ENCODE measurements around the gene CLEC16A.

CLEC16A gene

GRCh38 chr16:10971560-10971961 is 27.2 kb downstream of the CLEC16A start:
- Histone ChIP-seq H3K9me3 (no peaks in the 10 kb centered on the region), H3K27ac (peak overlapping the region; percentile 47 to 49)
- DNase-seq: peak; percentile 60 to 72

GRCh38 chr16:10972108-10972818 is 27.9 kb downstream of the CLEC16A start:
- intact Hi-C loops (cut with DNase I; ENCODE audit: low total_unique reads): loop anchor here (10.0 kb wide), 1 partner anchor 373 kb away; the partner anchor contains the start of gene RMI2
- TF ChIP-seq, protein P1, sequence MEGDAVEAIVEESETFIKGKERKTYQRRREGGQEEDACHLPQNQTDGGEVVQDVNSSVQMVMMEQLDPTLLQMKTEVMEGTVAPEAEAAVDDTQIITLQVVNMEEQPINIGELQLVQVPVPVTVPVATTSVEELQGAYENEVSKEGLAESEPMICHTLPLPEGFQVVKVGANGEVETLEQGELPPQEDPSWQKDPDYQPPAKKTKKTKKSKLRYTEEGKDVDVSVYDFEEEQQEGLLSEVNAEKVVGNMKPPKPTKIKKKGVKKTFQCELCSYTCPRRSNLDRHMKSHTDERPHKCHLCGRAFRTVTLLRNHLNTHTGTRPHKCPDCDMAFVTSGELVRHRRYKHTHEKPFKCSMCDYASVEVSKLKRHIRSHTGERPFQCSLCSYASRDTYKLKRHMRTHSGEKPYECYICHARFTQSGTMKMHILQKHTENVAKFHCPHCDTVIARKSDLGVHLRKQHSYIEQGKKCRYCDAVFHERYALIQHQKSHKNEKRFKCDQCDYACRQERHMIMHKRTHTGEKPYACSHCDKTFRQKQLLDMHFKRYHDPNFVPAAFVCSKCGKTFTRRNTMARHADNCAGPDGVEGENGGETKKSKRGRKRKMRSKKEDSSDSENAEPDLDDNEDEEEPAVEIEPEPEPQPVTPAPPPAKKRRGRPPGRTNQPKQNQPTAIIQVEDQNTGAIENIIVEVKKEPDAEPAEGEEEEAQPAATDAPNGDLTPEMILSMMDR (IDR thresholded peaks at IDR 0.05): no peak
- no peak overlapping the region for H3K4me3 ChIP-seq
- peaks cover 0 to 26% (median 12%) of the 10 kb centered on the region in 4 donors for H3K4me1 ChIP-seq
- no peaks in the 10 kb centered on the region for H3K9me3 ChIP-seq
- H3K36me3 ChIP-seq: peaks cover 2 to 16% (median 14%) of the 10 kb centered on the region in 3 donors
- peak overlapping the region; percentile 47 to 49 for H3K27ac ChIP-seq
- H3K27me3 ChIP-seq: no peaks in the 10 kb centered on the region
- DNase-seq: no peak

More at GRCh38 chr16:10971560-10971961, 27.2 kb downstream of the CLEC16A start:
- intact Hi-C loops (cut with DNase I; ENCODE audit: low total_unique reads): loop anchor here (2.0 to 10.0 kb wide), 2 partner anchors 285 to 373 kb away; partner anchors contain the start of genes RMI2 and SOCS1
- peaks cover 0 to 12% (median 12%) of the 10 kb centered on the region in 3 donors for H3K36me3 ChIP-seq
- TF ChIP-seq, protein P1 (IDR thresholded peaks at IDR 0.05): peak; percentile 79 to 91
- H3K4me3 ChIP-seq: no peak overlapping the region
- H3K27me3 ChIP-seq: no peaks in the 10 kb centered on the region
- peaks cover 0 to 26% (median 12%) of the 10 kb centered on the region in 4 donors for H3K4me1 ChIP-seq

DNA sequence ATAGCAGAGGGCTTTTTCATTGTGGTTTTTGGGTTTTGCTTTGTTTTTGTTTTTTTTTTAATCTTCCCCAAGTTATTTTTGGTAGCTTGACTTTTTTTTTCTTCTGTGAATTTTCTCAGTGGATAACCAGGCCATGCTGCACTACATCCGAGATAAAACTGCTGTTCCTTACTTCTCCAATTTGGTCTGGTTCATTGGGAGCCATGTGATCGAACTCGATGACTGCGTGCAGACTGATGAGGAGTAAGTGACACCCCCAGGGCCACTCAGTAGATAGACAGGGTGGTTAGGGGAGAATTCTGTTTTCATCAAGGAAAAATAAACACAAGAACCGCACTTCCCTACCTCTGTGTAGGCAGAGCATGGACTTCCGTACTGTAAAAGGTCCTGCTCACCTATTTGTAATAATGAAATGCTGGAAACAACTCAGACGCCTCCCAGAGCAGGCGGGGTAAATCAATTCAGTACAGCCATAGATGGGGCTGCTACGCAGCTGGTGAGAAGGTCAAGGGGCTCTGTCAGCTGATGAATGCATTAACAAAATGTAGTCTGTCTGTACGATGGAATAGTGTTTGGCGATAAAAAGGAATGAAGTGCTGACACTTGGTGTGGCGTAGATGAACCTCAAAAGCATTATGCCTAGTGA is 28.6 kb downstream of the CLEC16A start:
- H3K9me3 ChIP-seq: no peaks in the 10 kb centered on the region
- no peak for DNase-seq
- H3K36me3 ChIP-seq: peaks cover 5 to 21% (median 18%) of the 10 kb centered on the region in 3 donors
- TF ChIP-seq, protein P1 (IDR thresholded peaks at IDR 0.05): no peak
- peaks cover 0 to 26% (median 12%) of the 10 kb centered on the region in 4 donors for H3K4me1 ChIP-seq
- no peaks in the 10 kb centered on the region for H3K27me3 ChIP-seq
- no peak overlapping the region for H3K4me3 ChIP-seq
- peak overlapping the region; percentile 47 to 49 for H3K27ac ChIP-seq
- intact Hi-C loops (cut with DNase I; ENCODE audit: low total_unique reads): loop anchor here (10.0 kb wide), 1 partner anchor 372 kb away; the partner anchor contains the start of gene RMI2

- Histone ChIP-seq H3K27me3 (no peaks in the 10 kb centered on the region), H3K36me3 (peaks cover 5 to 27% (median 18%) of the 10 kb centered on the region in 3 donors), H3K4me1 (peaks cover 0 to 33% (median 25%) of the 10 kb centered on the region in 4 donors), H3K27ac (no peak overlapping the region), H3K9me3 (no peaks in the 10 kb centered on the region), H3K4me3 (no peak overlapping the region)
- DNase-seq: no peak
- TF ChIP-seq, protein P1 (IDR thresholded peaks at IDR 0.05): no peak
- intact Hi-C loops (cut with DNase I; ENCODE audit: low total_unique reads): loop anchor here (10.0 kb wide), 1 partner anchor 368 kb away; the partner anchor contains the start of gene RMI2
Measured at GRCh38 chr16:10976634-10977033, 32.3 kb downstream of the CLEC16A start.

DNA sequence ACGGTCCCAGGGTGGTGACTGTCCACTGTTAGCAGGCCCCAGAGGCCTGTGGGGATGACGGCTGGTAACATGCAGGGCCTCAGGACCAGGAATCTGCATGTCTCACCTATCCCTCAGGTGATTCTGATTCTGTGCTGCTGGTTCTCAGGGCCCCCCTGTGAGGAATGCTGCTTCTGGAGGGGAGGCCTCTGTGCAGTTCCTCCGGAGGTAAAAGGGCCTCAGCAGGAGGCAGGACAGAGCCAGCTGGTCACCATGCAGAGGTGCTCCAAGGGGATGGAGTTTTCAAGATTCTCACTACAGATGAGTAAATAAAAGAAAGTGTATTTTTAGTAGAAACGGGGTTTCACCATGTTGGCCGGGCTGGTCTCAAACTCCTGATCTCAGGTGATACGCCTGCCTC is 33.8 kb downstream of the CLEC16A start:
- Histone ChIP-seq H3K4me3 (no peak overlapping the region), H3K4me1 (peaks cover 0 to 19% (median 15%) of the 10 kb centered on the region in 4 donors), H3K9me3 (no peaks in the 10 kb centered on the region), H3K27me3 (no peaks in the 10 kb centered on the region), H3K27ac (no peak overlapping the region), H3K36me3 (peaks cover 5 to 31% (median 27%) of the 10 kb centered on the region in 3 donors)
- intact Hi-C loops (cut with DNase I; ENCODE audit: low total_unique reads): loop anchor here (10.0 kb wide), 1 partner anchor 367 kb away; the partner anchor contains the start of gene RMI2
- no peak for DNase-seq
- TF ChIP-seq, protein P1 (IDR thresholded peaks at IDR 0.05): no peak

Measured in tibial artery (tissue), 4 donors.